ENCODE measurements around the gene CC2D1B.

Gene CC2D1B

GRCh38 chr1:52345252-52345651 is 20.8 kb downstream of the CC2D1B start:
- TF ChIP-seq CTCF (IDR thresholded peaks at IDR 0.05): no peak

- TF ChIP-seq CTCF (IDR thresholded peaks at IDR 0.05): no peak
Observed at GRCh38 chr1:52343979-52344378, 22.0 kb downstream of the CC2D1B start.

GRCh38 chr1:52341655-52342260 is 24.2 kb downstream of the CC2D1B start:
- no peak for TF ChIP-seq CTCF (IDR thresholded peaks at IDR 0.05)

GRCh38 chr1:52337439-52337838 is 28.6 kb downstream of the CC2D1B start:
- TF ChIP-seq CTCF (IDR thresholded peaks at IDR 0.05): no peak

- no peak for TF ChIP-seq CTCF (IDR thresholded peaks at IDR 0.05)
Observed at GRCh38 chr1:52334906-52335528, 31.0 kb downstream of the CC2D1B start.

GRCh38 chr1:52332411-52332810 is 33.6 kb downstream of the CC2D1B start:
- TF ChIP-seq CTCF (IDR thresholded peaks at IDR 0.05): no peak

- no peak for TF ChIP-seq CTCF (IDR thresholded peaks at IDR 0.05)
Observed at GRCh38 chr1:52328615-52329014, 37.4 kb downstream of the CC2D1B start.

Measured in LNCAP (cell line).